Kidney (tissue), 14 donors: ENCODE measurements around the gene FHDC1. TPM values are rescaled to one million over a fixed set of nuclear protein-coding genes. Genes with fewer than 3 reads are reported as not detected.

Experiments used
- DNase-seq, 5 donors: peaks; one replicate each; pipeline ENCODE4 v3.0.0-alpha.2; 2013 to 2020
- FAIRE-seq: peaks from 2 replicates; lab custom pipeline; 2012; peaks lifted over from hg19 to GRCh38; lab: Jason Lieb, UNC
- H3K27ac ChIP-seq, 2 donors: one replicate each; pipeline ENCODE4 v1.7.0; 2013; ENCODE audit warnings: low read depth in 2 of 2, low read length in 2 of 2, inconsistent platforms in 1 of 2
- H3K27me3 ChIP-seq: one replicate; pipeline ENCODE4 v1.7.1; 2013; ENCODE audit warnings: low read length, inconsistent platforms; ENCODE audit not compliant: control insufficient read depth, insufficient read depth
- H3K36me3 ChIP-seq, 3 donors: one replicate each; pipeline versions ENCODE4 v1.7.0 to v1.7.1; 2013; ENCODE audit warnings: low read length in 3 of 3, control low read depth in 1 of 3, inconsistent platforms in 1 of 3; ENCODE audit not compliant: insufficient read depth in 3 of 3, control insufficient read depth in 2 of 3
- H3K4me1 ChIP-seq, 3 donors: one replicate each; pipeline versions ENCODE4 v1.7.0 to v1.7.1; 2013; ENCODE audit warnings: low read length in 3 of 3, inconsistent platforms in 1 of 3, low read depth in 1 of 3; ENCODE audit not compliant: control insufficient read depth in 2 of 3, insufficient read depth in 2 of 3
- H3K4me3 ChIP-seq, 3 donors: one replicate each; pipeline versions ENCODE4 v1.7.0 to v1.8.1; 2013; ENCODE audit warnings: low read length in 3 of 3, control low read depth in 1 of 3, inconsistent platforms in 1 of 3
- H3K9ac ChIP-seq, 3 donors: one replicate each; pipeline versions ENCODE4 v1.7.0 to v1.7.1; 2013; ENCODE audit warnings: low read length in 3 of 3, control low read depth in 1 of 3, inconsistent platforms in 1 of 3
- H3K9me3 ChIP-seq, 3 donors: one replicate each; pipeline versions ENCODE4 v1.7.0 to v1.7.1; 2013; ENCODE audit warnings: low read length in 3 of 3, control low read depth in 1 of 3, inconsistent platforms in 1 of 3; ENCODE audit not compliant: control insufficient read depth in 2 of 3, insufficient read depth in 1 of 3
- CTCF ChIP-seq: IDR thresholded peaks from 3 replicates; pipeline ENCODE4 v1.5.1; 2012; ENCODE audit warnings: mild to moderate bottlenecking, moderate library complexity, borderline replicate concordance; ENCODE audit not compliant: insufficient read depth; ENCODE audit errors: extremely low read depth
- intact Hi-C: fragments of 100-400 bp; cut with DNase I; formaldehyde crosslinking; loops from one replicate; pipeline ENCODE4 v1.11.1; 2022
- polyA plus RNA-seq: library from polyadenylated mRNA; stranded (reverse); fragments of 350-450 nt; fragmentation: Illumina TruSeq; extraction: RNeasy Lipid Tissue Mini Kit (QIAGEN cat#74804); gene quantifications from one replicate; pipeline ENCODE4 v1.2.3, GENCODE V29; 2014; ENCODE audit warnings: low read depth, low replicate concordance; ENCODE audit not compliant: insufficient read depth
- total RNA-seq: library from RNA; stranded (reverse); fragmentation: NEBNext Ultra II Directional; extraction: Animal tissue kit (Norgen Biotek cat#: 25700); gene quantifications from one replicate; pipeline ENCODE4 v1.2.1, GENCODE V29; 2021
- donor health status: control.
- donor health status: control.
- donor health status: control.
- donor health status: control.
- donor health status: control.
- donor health status: DM: yes; HTN: yes; CAD: no.
- donor health status: Normal renal cell carcinoma (clear cell type).

FHDC1 gene
- total and polyA plus RNA-seq, 2 donors from 2014 or later = 1.5 to 5.9 TPM

DNA sequence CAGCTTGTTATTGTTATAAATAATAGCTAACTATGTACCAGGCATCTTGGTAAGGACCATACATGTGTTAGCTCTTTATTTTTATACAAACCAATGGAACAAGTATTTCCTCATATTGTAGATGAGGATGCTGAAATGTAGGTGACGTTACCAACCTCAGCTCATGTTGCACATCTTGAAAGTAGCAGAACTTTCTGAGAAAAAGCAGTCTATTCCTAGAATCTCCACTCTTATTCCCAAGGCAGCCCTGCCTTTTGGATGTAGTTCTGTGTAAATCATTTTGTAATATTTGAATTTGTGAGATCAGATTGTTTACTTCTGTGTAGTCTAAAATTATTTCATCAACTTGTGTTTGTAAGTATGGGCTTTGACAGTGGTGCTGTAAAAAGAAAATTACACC, 5.3 kb downstream of the FHDC1 start:
- DNase-seq = no peak
- no peak for TF ChIP-seq CTCF
- Histone ChIP-seq H3K9me3 (no peaks in the 10 kb centered on the region), H3K9ac (no peak overlapping the region), H3K4me1 (peaks cover 0 to 2% (median 0%) of the 10 kb centered on the region in 3 donors), H3K4me3 (no peak overlapping the region), H3K27ac (no peak overlapping the region), H3K36me3 (no peaks in the 10 kb centered on the region), H3K27me3 (no peaks in the 10 kb centered on the region)
- no peak for FAIRE-seq
- intact Hi-C loops = no loop called here

DNA sequence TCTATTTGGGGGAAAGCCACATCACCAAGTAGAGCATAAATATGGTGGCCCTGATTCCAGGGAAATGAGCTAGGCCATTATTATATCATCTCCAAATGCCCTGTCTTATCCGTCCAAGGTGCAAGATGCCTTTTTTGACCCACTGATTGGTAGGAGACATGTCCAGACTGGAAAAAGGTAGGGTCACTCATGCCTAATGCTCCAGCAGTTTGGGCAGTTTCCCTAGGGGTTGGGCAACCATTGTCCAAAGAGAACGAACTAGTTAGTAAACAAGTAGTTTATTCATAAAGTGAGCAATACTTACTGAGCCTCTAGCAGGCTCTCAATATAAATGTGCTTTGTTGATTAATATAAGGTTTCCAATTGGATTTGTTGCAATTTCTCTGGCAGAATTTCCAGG, 6.2 kb downstream of the FHDC1 start:
- Histone ChIP-seq H3K27ac (no peak overlapping the region), H3K36me3 (no peaks in the 10 kb centered on the region), H3K9ac (no peak overlapping the region), H3K9me3 (no peaks in the 10 kb centered on the region), H3K27me3 (no peaks in the 10 kb centered on the region), H3K4me3 (no peak overlapping the region), H3K4me1 (peaks cover 0 to 2% (median 0%) of the 10 kb centered on the region in 3 donors)
- intact Hi-C loops = no loop called here
- DNase-seq (no peak), FAIRE-seq (no peak)
- no peak for TF ChIP-seq CTCF

DNA sequence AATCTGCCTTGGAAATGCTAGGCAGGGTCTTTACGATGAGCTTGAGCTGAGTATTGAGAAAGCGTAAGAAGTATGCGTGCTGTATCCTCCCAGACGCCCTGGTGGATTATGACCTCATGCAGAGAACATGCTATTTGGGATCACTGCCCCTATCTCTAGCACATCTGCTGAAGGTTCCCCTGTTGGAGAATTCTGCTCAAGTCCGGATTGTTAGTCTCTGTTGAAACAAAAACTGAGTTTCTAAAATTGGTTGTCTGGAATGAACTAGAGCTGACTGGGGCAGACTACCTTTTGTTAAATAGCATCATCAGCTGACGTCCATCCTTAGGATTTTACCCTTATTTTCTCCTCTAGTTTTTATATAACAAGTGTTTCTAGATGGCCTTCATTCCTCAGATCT, 7.5 kb downstream of the FHDC1 start:
- no peak for TF ChIP-seq CTCF
- Histone ChIP-seq H3K27ac (no peak overlapping the region), H3K9me3 (no peaks in the 10 kb centered on the region), H3K4me3 (no peak overlapping the region), H3K36me3 (no peaks in the 10 kb centered on the region), H3K4me1 (no peaks in the 10 kb centered on the region), H3K27me3 (no peaks in the 10 kb centered on the region), H3K9ac (no peak overlapping the region)
- no peak for DNase-seq
- intact Hi-C loops = no loop called here
- FAIRE-seq = no peak

GRCh38 chr4:152944666-152945320, 8.7 kb downstream of the FHDC1 start:
- no peak for FAIRE-seq
- H3K9me3 ChIP-seq = no peaks in the 10 kb centered on the region
- H3K27ac ChIP-seq = no peak overlapping the region
- TF ChIP-seq CTCF = no peak
- DNase-seq = no peak
- H3K9ac ChIP-seq = no peak overlapping the region
- no peak overlapping the region for H3K4me3 ChIP-seq
- H3K36me3 ChIP-seq = no peaks in the 10 kb centered on the region
- no peaks in the 10 kb centered on the region for H3K4me1 ChIP-seq
- intact Hi-C loops = no loop called here
- no peaks in the 10 kb centered on the region for H3K27me3 ChIP-seq
